ENCODE results near the gene TRIM38.

The TRIM38 gene

GRCh38 chr6:26016245-26016962, 53.8 kb downstream of the TRIM38 start:
- TF ChIP-seq FOXP2 (optimal IDR thresholded peaks at IDR 0.05; ENCODE audit: borderline replicate concordance, extremely low read depth, extremely low read length, insufficient read depth) (no peak), POLR2AphosphoS5 (IDR thresholded peaks at IDR 0.05; ENCODE audit: low read depth, low read length) (no peak), TAF1 (IDR thresholded peaks at IDR 0.05; ENCODE audit: borderline replicate concordance, insufficient read depth, low read length) (no peak), SIN3A (IDR thresholded peaks at IDR 0.05; ENCODE audit: borderline replicate concordance, insufficient read depth, low read length) (no peak)
- TF ChIP-seq, protein P1, sequence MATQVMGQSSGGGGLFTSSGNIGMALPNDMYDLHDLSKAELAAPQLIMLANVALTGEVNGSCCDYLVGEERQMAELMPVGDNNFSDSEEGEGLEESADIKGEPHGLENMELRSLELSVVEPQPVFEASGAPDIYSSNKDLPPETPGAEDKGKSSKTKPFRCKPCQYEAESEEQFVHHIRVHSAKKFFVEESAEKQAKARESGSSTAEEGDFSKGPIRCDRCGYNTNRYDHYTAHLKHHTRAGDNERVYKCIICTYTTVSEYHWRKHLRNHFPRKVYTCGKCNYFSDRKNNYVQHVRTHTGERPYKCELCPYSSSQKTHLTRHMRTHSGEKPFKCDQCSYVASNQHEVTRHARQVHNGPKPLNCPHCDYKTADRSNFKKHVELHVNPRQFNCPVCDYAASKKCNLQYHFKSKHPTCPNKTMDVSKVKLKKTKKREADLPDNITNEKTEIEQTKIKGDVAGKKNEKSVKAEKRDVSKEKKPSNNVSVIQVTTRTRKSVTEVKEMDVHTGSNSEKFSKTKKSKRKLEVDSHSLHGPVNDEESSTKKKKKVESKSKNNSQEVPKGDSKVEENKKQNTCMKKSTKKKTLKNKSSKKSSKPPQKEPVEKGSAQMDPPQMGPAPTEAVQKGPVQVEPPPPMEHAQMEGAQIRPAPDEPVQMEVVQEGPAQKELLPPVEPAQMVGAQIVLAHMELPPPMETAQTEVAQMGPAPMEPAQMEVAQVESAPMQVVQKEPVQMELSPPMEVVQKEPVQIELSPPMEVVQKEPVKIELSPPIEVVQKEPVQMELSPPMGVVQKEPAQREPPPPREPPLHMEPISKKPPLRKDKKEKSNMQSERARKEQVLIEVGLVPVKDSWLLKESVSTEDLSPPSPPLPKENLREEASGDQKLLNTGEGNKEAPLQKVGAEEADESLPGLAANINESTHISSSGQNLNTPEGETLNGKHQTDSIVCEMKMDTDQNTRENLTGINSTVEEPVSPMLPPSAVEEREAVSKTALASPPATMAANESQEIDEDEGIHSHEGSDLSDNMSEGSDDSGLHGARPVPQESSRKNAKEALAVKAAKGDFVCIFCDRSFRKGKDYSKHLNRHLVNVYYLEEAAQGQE (IDR thresholded peaks at IDR 0.05; ENCODE audit: insufficient read depth in 1 of 2, low read depth in 2 of 2, low read length in 2 of 2): no peak

DNA sequence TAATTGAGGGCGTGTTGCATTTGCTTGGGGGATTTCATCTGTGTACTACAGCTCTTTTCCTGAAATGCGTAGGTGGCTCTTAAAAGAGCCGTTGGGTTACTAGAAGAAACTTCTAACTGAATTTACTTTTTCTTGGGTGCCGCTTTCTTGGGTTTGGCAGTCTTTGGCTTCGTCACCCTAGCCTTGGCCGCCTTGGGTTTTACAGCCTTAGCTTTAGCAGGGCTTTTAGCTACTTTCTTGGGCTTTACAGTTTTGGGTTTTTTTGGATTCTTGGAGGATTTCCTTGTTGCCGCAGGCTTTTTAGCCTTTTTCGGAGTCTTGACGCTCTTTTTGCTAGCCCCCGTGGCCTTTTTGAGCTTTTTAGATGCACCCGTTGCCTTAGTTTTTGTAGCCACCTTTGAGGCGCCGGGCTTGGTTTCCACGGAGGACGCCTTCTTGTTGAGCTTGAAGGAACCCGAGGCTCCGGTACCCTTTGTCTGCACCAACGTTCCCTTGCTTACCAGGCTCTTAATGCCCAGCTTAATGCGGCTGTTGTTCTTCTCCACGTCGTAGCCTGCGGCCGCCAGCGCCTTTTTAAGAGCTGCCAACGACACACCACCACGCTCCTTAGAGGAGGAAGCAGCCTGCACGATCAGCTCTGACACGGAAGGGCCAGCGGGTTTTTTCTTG, 54.5 kb downstream of the TRIM38 start:
- TF ChIP-seq, protein P1 (IDR thresholded peaks at IDR 0.05; ENCODE audit: insufficient read depth in 1 of 2, low read depth in 2 of 2, low read length in 2 of 2): no peak
- TF ChIP-seq FOXP2 (optimal IDR thresholded peaks at IDR 0.05; ENCODE audit: borderline replicate concordance, extremely low read depth, extremely low read length, insufficient read depth): no peak
- TF ChIP-seq POLR2AphosphoS5 (IDR thresholded peaks at IDR 0.05; ENCODE audit: low read depth, low read length): no peak
- no peak for TF ChIP-seq SIN3A (IDR thresholded peaks at IDR 0.05; ENCODE audit: borderline replicate concordance, insufficient read depth, low read length)
- TF ChIP-seq TAF1 (IDR thresholded peaks at IDR 0.05; ENCODE audit: borderline replicate concordance, insufficient read depth, low read length): no peak

DNA sequence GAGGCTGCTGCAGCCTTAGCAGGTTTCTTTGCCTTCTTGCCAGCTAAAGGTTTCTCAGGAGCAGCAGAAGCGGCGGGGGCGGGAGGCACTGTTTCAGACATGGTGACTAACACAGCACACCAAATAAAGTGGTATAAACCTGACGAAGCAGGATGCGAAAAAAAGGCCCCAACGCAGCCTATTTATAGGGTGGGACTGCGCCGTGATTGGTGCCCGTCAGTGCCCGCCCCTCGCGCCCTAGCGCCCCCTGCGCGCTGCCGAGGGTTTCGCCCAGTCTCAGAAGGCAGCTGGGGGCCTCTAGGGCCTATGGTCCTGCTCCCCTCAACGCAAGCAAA, 55.0 kb downstream of the TRIM38 start:
- TF ChIP-seq FOXP2 (optimal IDR thresholded peaks at IDR 0.05; ENCODE audit: borderline replicate concordance, extremely low read depth, extremely low read length, insufficient read depth) (no peak), TAF1 (IDR thresholded peaks at IDR 0.05; ENCODE audit: borderline replicate concordance, insufficient read depth, low read length) (no peak), POLR2AphosphoS5 (IDR thresholded peaks at IDR 0.05; ENCODE audit: low read depth, low read length) (no peak), SIN3A (IDR thresholded peaks at IDR 0.05; ENCODE audit: borderline replicate concordance, insufficient read depth, low read length) (no peak)
- TF ChIP-seq, protein P1 (IDR thresholded peaks at IDR 0.05; ENCODE audit: insufficient read depth in 1 of 2, low read depth in 2 of 2, low read length in 2 of 2): no peak

DNA sequence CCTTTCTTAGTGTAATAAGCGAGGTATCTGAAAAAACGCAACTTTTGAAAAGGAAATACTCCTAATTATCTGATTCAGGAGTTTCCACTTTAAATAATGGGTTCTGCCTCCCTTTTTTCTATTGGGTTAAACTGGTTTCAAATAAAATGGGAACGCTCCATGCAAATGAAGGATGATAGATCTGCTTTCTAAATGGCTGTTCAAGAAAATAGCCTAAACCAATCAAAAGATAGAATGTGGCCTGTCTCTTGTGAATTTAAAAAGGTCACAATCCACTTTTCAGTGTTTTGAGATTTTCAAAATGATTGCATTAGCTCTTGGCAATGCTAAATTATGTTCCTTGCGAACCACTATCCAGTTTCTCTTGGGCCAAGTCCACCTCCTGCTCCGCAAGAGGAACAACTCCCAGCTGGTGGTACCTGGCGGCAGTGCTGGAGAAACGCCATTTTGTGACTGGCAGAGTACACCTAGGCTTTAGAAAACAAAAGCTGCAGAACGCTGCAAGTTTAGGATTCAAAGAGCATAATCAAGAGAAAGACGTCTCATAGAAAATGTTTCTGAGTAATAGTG, 56.7 kb downstream of the TRIM38 start:
- TF ChIP-seq TAF1 (IDR thresholded peaks at IDR 0.05; ENCODE audit: borderline replicate concordance, insufficient read depth, low read length) (no peak), SIN3A (IDR thresholded peaks at IDR 0.05; ENCODE audit: borderline replicate concordance, insufficient read depth, low read length) (no peak), POLR2AphosphoS5 (IDR thresholded peaks at IDR 0.05; ENCODE audit: low read depth, low read length) (no peak), FOXP2 (optimal IDR thresholded peaks at IDR 0.05; ENCODE audit: borderline replicate concordance, extremely low read depth, extremely low read length, insufficient read depth) (no peak)
- TF ChIP-seq, protein P1 (IDR thresholded peaks at IDR 0.05; ENCODE audit: insufficient read depth in 1 of 2, low read depth in 2 of 2, low read length in 2 of 2): no peak

Measured in PFSK-1 (cell line).